Uterus (tissue), 2 donors: Measurements from ENCODE around the gene TGFBR3L.

ENCODE experiments used
- CTCF ChIP-seq, 4 experiments: fragments of 200-600 bp in 2 of 4; fragments of 450-650 bp in 2 of 4; sonication (generic) in 2 of 4; IDR thresholded peaks; one replicate each; pipeline ENCODE4 v1.5.1; 2016 to 2019; ENCODE audit warnings: antibody characterized with exemption in 4 of 4, mild to moderate bottlenecking in 2 of 4, moderate library complexity in 1 of 4
- POLR2A ChIP-seq, 2 donors: fragments of 450-650 bp; IDR thresholded peaks; one replicate each; pipeline ENCODE4 v1.6.1; 2016; ENCODE audit warnings: antibody characterized with exemption in 2 of 2, mild to moderate bottlenecking in 1 of 2, moderate library complexity in 1 of 2

GRCh38 chr19:7874076-7874896 is 40.3 kb upstream of the TGFBR3L start, which contains the start of gene PRR36:
- TF ChIP-seq CTCF (IDR thresholded peaks at IDR 0.05) (no peak), POLR2A (IDR thresholded peaks at IDR 0.05) (no peak)
